ENCODE data around the gene TUBB1.

DNA sequence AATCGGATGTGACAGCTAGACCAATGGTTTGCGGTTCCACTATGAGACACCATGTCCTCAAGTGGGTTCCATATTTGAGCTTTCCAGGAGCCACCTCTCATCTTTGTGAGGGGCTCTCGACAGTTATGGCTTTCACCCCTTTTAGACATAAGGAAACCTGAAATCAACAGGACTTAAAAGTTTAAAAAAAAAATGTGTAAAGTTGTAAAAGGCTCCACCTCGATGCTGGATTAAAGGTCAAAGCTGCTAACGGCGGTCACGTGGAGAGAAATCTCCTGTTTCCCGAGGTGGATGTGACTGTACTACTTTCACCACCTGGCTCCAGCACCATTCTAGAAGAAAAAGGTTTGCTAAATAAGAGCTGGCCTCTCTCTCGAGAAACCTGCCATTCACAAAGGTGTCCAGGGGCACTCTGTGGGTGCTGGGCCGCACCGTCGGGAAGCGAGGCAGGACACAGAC lies 12.4 kb downstream of the TUBB1 start:
- TF ChIP-seq, protein P1, sequence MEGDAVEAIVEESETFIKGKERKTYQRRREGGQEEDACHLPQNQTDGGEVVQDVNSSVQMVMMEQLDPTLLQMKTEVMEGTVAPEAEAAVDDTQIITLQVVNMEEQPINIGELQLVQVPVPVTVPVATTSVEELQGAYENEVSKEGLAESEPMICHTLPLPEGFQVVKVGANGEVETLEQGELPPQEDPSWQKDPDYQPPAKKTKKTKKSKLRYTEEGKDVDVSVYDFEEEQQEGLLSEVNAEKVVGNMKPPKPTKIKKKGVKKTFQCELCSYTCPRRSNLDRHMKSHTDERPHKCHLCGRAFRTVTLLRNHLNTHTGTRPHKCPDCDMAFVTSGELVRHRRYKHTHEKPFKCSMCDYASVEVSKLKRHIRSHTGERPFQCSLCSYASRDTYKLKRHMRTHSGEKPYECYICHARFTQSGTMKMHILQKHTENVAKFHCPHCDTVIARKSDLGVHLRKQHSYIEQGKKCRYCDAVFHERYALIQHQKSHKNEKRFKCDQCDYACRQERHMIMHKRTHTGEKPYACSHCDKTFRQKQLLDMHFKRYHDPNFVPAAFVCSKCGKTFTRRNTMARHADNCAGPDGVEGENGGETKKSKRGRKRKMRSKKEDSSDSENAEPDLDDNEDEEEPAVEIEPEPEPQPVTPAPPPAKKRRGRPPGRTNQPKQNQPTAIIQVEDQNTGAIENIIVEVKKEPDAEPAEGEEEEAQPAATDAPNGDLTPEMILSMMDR (IDR thresholded peaks at IDR 0.05; ENCODE audit: insufficient read depth, low read depth, low read length) = no peak
- TF ChIP-seq EZH2 (IDR thresholded peaks at IDR 0.05; ENCODE audit: insufficient read depth, low read length) = no peak

Data from astrocyte (in vitro differentiated cells and primary cell).